ENCODE measurements around the gene AUTS2.

- TF ChIP-seq TAF1 (IDR thresholded peaks at IDR 0.05; ENCODE audit: low read depth, low read length) = no peak
- TF ChIP-seq POLR2A (IDR thresholded peaks at IDR 0.05; ENCODE audit: low read depth, low read length) = no peak
- TF ChIP-seq POLR2AphosphoS5 (IDR thresholded peaks at IDR 0.05; ENCODE audit: low read depth, low read length) = no peak
Observed at GRCh38 chr7:70215491-70215890, 617.2 kb downstream of the AUTS2 start.

All from GM12891 (cell line).